Measurements from ENCODE around the gene AFAP1. TPM values are rescaled to one million over a fixed set of nuclear protein-coding genes. Genes with fewer than 3 reads are reported as not detected.

AFAP1 gene
- total and polyA plus RNA-seq, 2 donors (not counting 1 experiment from before 2014, with no cell fraction given): 0.03 to 0.44 TPM

GRCh38 chr4:7852568-7853185 is 87.0 kb downstream of the AFAP1 start:
- POLR2A ChIA-PET: no interaction called here

GRCh38 chr4:7850489-7850888 is 89.2 kb downstream of the AFAP1 start:
- Histone ChIP-seq H3K9ac (ENCODE audit: low read length) (no peak overlapping the region), H3K27ac (ENCODE audit: low read length in 2 of 2) (no peak overlapping the region), H3K4me3 (ENCODE audit: control extremely low read depth in 1 of 5, extremely low read depth in 1 of 5, insufficient read depth in 1 of 5, low read depth in 2 of 5, low read length in 4 of 5) (no peak overlapping the region), H4K20me1 (ENCODE audit: control insufficient read depth, insufficient read depth, low read length, poor library complexity, severe bottlenecking) (no peaks in the 10 kb centered on the region), H3K4me2 (replicated peaks; ENCODE audit: low read depth, low read length, poor library complexity, severe bottlenecking) (no peak overlapping the region), H3K9me3 (ENCODE audit: control extremely low read depth in 1 of 3, control insufficient read depth in 2 of 3, insufficient read depth in 1 of 3, low read length in 2 of 3) (no peaks in the 10 kb centered on the region), H3K27me3 (replicated peaks in 1 of 4; ENCODE audit: control extremely low read depth in 1 of 4, control insufficient read depth in 3 of 4, insufficient read depth in 4 of 4, low read length in 3 of 4) (no peaks in the 10 kb centered on the region), H2AFZ (ENCODE audit: insufficient read depth, low read depth, low read length, poor library complexity, severe bottlenecking) (no peak overlapping the region), H3K4me1 (ENCODE audit: control insufficient read depth in 2 of 2, insufficient read depth in 2 of 2, low read length in 2 of 2) (no peaks in the 10 kb centered on the region), H3K36me3 (replicated peaks in 1 of 2; ENCODE audit: control extremely low read depth in 1 of 2, control insufficient read depth in 1 of 2, extremely low read depth in 1 of 2, insufficient read depth in 2 of 2, low read length in 1 of 2) (no peaks in the 10 kb centered on the region), H3K79me2 (ENCODE audit: control insufficient read depth, insufficient read depth, low read length) (no peaks in the 10 kb centered on the region)
- no peak overlapping the region for H3K4me3 Mint-ChIP-seq
- peaks cover 25% of the 10 kb centered on the region for H3K27me3 Mint-ChIP-seq
- ChIA-PET CTCF (no interaction called here), POLR2A (no interaction called here)
- H3K27ac Mint-ChIP-seq: no peak overlapping the region
- ATAC-seq (ENCODE audit: low read depth) (no peak), DNase-seq (no peak)
- H3K4me1 Mint-ChIP-seq: no peaks in the 10 kb centered on the region
- TF ChIP-seq EZH2 (IDR thresholded peaks at IDR 0.05; ENCODE audit: borderline replicate concordance, insufficient read depth, low read depth, low read length, poor library complexity, severe bottlenecking): no peak
- no peak for TF ChIP-seq CTCF (IDR thresholded peaks at IDR 0.05)
- intact Hi-C loops (cut with micrococcal nuclease): no loop called here
- WGBS (ENCODE audit: insufficient coverage): 85% methylated on average over 11 of the region's 11 CpGs
- no peaks in the 10 kb centered on the region for H3K9me3 Mint-ChIP-seq (ENCODE audit: insufficient read depth)

More at GRCh38 chr4:7852568-7853185, 87.0 kb downstream of the AFAP1 start:
- Histone ChIP-seq H3K9ac (ENCODE audit: low read length) (no peak overlapping the region), H3K4me3 (ENCODE audit: control extremely low read depth in 1 of 5, extremely low read depth in 1 of 5, insufficient read depth in 1 of 5, low read depth in 2 of 5, low read length in 4 of 5) (no peak overlapping the region), H2AFZ (ENCODE audit: insufficient read depth, low read depth, low read length, poor library complexity, severe bottlenecking) (no peak overlapping the region), H3K27me3 (replicated peaks in 1 of 4; ENCODE audit: control extremely low read depth in 1 of 4, control insufficient read depth in 3 of 4, insufficient read depth in 4 of 4, low read length in 3 of 4) (no peaks in the 10 kb centered on the region), H3K9me3 (ENCODE audit: control extremely low read depth in 1 of 3, control insufficient read depth in 2 of 3, insufficient read depth in 1 of 3, low read length in 2 of 3) (no peaks in the 10 kb centered on the region), H3K79me2 (ENCODE audit: control insufficient read depth, insufficient read depth, low read length) (no peaks in the 10 kb centered on the region), H3K27ac (ENCODE audit: low read length in 2 of 2) (no peak overlapping the region), H3K4me1 (ENCODE audit: control insufficient read depth in 2 of 2, insufficient read depth in 2 of 2, low read length in 2 of 2) (no peaks in the 10 kb centered on the region), H4K20me1 (ENCODE audit: control insufficient read depth, insufficient read depth, low read length, poor library complexity, severe bottlenecking) (no peaks in the 10 kb centered on the region), H3K36me3 (replicated peaks in 1 of 2; ENCODE audit: control extremely low read depth in 1 of 2, control insufficient read depth in 1 of 2, extremely low read depth in 1 of 2, insufficient read depth in 2 of 2, low read length in 1 of 2) (no peaks in the 10 kb centered on the region), H3K4me2 (replicated peaks; ENCODE audit: low read depth, low read length, poor library complexity, severe bottlenecking) (no peak overlapping the region)
- CTCF ChIA-PET: no interaction called here
- H3K4me1 Mint-ChIP-seq: no peaks in the 10 kb centered on the region
- H3K27me3 Mint-ChIP-seq: peaks cover 29% of the 10 kb centered on the region
- H3K4me3 Mint-ChIP-seq: no peak overlapping the region
- intact Hi-C loops (cut with micrococcal nuclease): no loop called here
- ATAC-seq (ENCODE audit: low read depth): no peak
- WGBS (ENCODE audit: insufficient coverage): 67% methylated on average over 1 of the region's 12 CpGs
- DNase-seq: no peak
- H3K27ac Mint-ChIP-seq: no peak overlapping the region
- no peak for TF ChIP-seq EZH2 (IDR thresholded peaks at IDR 0.05; ENCODE audit: borderline replicate concordance, insufficient read depth, low read depth, low read length, poor library complexity, severe bottlenecking)
- TF ChIP-seq CTCF (IDR thresholded peaks at IDR 0.05): no peak
- no peaks in the 10 kb centered on the region for H3K9me3 Mint-ChIP-seq (ENCODE audit: insufficient read depth)

Data from B cell (primary cell).